Measurements from ENCODE around the gene AKNA.

DNA sequence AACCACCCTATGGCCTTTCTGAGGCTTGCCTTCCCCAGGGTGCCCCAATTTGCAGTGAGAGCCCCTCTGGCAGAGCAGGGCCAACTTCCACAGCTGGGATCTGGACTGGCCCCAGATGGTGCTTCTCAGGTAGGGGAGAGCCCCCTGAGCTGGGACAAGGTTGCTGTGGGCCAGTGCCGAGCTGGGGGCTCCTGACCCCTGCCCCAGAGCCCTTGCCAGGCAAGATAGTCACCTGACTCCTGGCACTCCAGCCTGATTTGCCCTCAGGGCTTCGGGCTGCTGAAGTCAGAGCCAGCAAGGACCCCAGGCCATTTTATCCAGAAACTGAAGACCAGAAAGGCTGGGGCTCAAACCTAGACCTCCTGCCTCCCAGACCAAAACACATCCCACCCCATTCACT, 33.4 kb upstream of the AKNA start:
- TF ChIP-seq, protein P1, sequence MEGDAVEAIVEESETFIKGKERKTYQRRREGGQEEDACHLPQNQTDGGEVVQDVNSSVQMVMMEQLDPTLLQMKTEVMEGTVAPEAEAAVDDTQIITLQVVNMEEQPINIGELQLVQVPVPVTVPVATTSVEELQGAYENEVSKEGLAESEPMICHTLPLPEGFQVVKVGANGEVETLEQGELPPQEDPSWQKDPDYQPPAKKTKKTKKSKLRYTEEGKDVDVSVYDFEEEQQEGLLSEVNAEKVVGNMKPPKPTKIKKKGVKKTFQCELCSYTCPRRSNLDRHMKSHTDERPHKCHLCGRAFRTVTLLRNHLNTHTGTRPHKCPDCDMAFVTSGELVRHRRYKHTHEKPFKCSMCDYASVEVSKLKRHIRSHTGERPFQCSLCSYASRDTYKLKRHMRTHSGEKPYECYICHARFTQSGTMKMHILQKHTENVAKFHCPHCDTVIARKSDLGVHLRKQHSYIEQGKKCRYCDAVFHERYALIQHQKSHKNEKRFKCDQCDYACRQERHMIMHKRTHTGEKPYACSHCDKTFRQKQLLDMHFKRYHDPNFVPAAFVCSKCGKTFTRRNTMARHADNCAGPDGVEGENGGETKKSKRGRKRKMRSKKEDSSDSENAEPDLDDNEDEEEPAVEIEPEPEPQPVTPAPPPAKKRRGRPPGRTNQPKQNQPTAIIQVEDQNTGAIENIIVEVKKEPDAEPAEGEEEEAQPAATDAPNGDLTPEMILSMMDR (conservative IDR thresholded peaks at IDR 0.05; ENCODE audit: low read length): no peak
- TF ChIP-seq EZH2phosphoT487 (IDR thresholded peaks at IDR 0.05; ENCODE audit: borderline replicate concordance, low read depth, low read length): no peak
